Thymus (tissue), 11 donors: Measurements from ENCODE around the gene SCD5. TPM values are rescaled to one million over a fixed set of nuclear protein-coding genes. Genes with fewer than 3 reads are reported as not detected.

Source experiments
- DNase-seq, 9 donors: peaks; one replicate each; pipeline ENCODE4 v3.0.0-alpha.2; 2013; ENCODE audit warnings: low spot score in 9 of 9, low read depth in 6 of 9, missing footprints in 1 of 9
- H3K27ac ChIP-seq, 2 donors: one replicate each; pipeline ENCODE4 v1.5.1; 2013; ENCODE audit warnings: control low read depth in 1 of 2, low read depth in 1 of 2, low read length in 1 of 2, mild to moderate bottlenecking in 1 of 2, moderate library complexity in 1 of 2
- H3K27me3 ChIP-seq, 2 donors: one replicate each; pipeline ENCODE4 v1.5.1; 2013; ENCODE audit warnings: low read length in 1 of 2; ENCODE audit not compliant: control insufficient read depth in 2 of 2, insufficient read depth in 1 of 2
- H3K36me3 ChIP-seq, 2 donors: one replicate each; pipeline ENCODE4 v1.5.1; 2013; ENCODE audit warnings: low read length in 1 of 2, mild to moderate bottlenecking in 1 of 2, moderate library complexity in 1 of 2; ENCODE audit not compliant: control insufficient read depth in 2 of 2, insufficient read depth in 2 of 2
- H3K4me1 ChIP-seq, 2 donors: one replicate each; pipeline ENCODE4 v1.5.1; 2013; ENCODE audit warnings: low read length in 2 of 2; ENCODE audit not compliant: control insufficient read depth in 2 of 2, insufficient read depth in 2 of 2
- H3K4me3 ChIP-seq, 2 donors: one replicate each; pipeline ENCODE4 v1.5.1; 2013; ENCODE audit warnings: low read length in 2 of 2, control low read depth in 1 of 2, mild to moderate bottlenecking in 1 of 2
- H3K9me3 ChIP-seq, 2 donors: one replicate each; pipeline ENCODE4 v1.5.1; 2013; ENCODE audit warnings: low read length in 1 of 2, mild to moderate bottlenecking in 1 of 2; ENCODE audit not compliant: control insufficient read depth in 2 of 2, insufficient read depth in 1 of 2
- WGBS: extraction: QIAGEN DNeasy Blood & Tissue Kit; methylation state at CpG from one replicate; pipeline ENCODE4 v1.1.7; 2013; 5-methylcytosine and 5-hydroxymethylcytosine counted together
- polyA plus RNA-seq: library from polyadenylated mRNA; stranded (reverse); fragments of 200-250 nt; gene quantifications from one replicate; pipeline ENCODE4 v1.2.3, GENCODE V29; 2013
- total RNA-seq: library from RNA; stranded (reverse); fragments of 120-200 nt; gene quantifications from one replicate; pipeline ENCODE4 v1.2.4, GENCODE V29; 2013
- donor health status: healthy.

Gene SCD5
- total and polyA plus RNA-seq, 2 donors, result 6.5 to 20.1 TPM

GRCh38 chr4:82588771-82589270 is 209.8 kb downstream of the SCD5 start:
- Histone ChIP-seq H3K27ac (no peak overlapping the region), H3K27me3 (peaks cover 0 to 2% of the 10 kb centered on the region in 2 donors), H3K4me3 (no peak overlapping the region), H3K36me3 (no peaks in the 10 kb centered on the region), H3K4me1 (no peaks in the 10 kb centered on the region), H3K9me3 (no peaks in the 10 kb centered on the region)
- WGBS, result 94% methylated on average over 2 of the region's 2 CpGs
- DNase-seq, result no peak

DNA sequence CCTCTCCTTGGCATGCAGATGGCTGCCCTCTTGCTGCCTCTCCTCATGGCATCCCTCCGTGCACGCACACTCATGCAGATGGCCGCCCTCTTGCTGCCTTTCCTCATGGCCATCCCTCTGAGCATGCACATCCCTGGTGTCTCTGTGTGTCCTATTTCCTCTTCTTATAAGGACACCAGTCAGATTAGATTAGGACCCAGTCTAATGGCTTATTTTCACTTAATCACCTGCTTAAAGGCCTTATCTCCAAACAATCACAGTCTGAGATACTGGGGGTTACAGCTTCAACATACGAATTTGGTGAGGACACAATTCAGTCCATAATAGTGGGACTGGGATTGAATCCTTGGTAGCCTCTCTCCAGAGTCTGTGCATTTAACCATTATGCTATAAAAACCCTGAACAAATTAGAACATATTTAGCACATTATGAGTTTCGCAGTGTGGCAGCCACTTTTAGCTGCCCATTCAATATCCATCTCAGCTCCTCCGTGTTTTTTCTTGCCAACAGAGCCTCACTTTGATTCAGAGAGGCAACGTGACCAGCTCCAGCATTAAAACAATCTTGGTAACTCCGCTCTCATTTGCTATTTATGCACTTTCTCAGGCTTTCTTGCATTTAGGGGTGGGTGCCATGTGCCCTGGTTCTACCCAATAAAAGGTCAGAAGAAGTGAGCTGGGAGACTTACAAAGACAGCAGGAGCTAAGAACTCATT is 210.6 kb downstream of the SCD5 start:
- no peak for DNase-seq
- H3K9me3 ChIP-seq, result no peaks in the 10 kb centered on the region
- H3K27me3 ChIP-seq, result peaks cover 0 to 2% of the 10 kb centered on the region in 2 donors
- H3K4me3 ChIP-seq, result no peak overlapping the region
- H3K27ac ChIP-seq, result no peak overlapping the region
- H3K4me1 ChIP-seq, result no peaks in the 10 kb centered on the region
- H3K36me3 ChIP-seq, result no peaks in the 10 kb centered on the region
- WGBS, result 86% methylated on average over 8 of the region's 8 CpGs

- DNase-seq, result no peak
- no peak overlapping the region for H3K27ac ChIP-seq
- H3K4me3 ChIP-seq, result no peak overlapping the region
- no peaks in the 10 kb centered on the region for H3K4me1 ChIP-seq
- WGBS, result 93% methylated on average over 8 of the region's 8 CpGs
- no peaks in the 10 kb centered on the region for H3K27me3 ChIP-seq
- no peaks in the 10 kb centered on the region for H3K36me3 ChIP-seq
- no peaks in the 10 kb centered on the region for H3K9me3 ChIP-seq
Observed at GRCh38 chr4:82585690-82586435, 212.7 kb downstream of the SCD5 start.

GRCh38 chr4:82584931-82585330 is 213.7 kb downstream of the SCD5 start:
- H3K36me3 ChIP-seq, result no peaks in the 10 kb centered on the region
- H3K4me1 ChIP-seq, result no peaks in the 10 kb centered on the region
- H3K9me3 ChIP-seq, result no peaks in the 10 kb centered on the region
- H3K27ac ChIP-seq, result no peak overlapping the region
- DNase-seq, result no peak
- 83% methylated on average over 3 of the region's 3 CpGs for WGBS
- H3K4me3 ChIP-seq, result no peak overlapping the region
- no peaks in the 10 kb centered on the region for H3K27me3 ChIP-seq

- H3K9me3 ChIP-seq, result no peaks in the 10 kb centered on the region
- H3K27ac ChIP-seq, result no peak overlapping the region
- no peaks in the 10 kb centered on the region for H3K36me3 ChIP-seq
- no peak overlapping the region for H3K4me3 ChIP-seq
- 95% methylated on average over 5 of the region's 5 CpGs for WGBS
- H3K27me3 ChIP-seq, result no peaks in the 10 kb centered on the region
- DNase-seq, result no peak
- H3K4me1 ChIP-seq, result no peaks in the 10 kb centered on the region
Observed at GRCh38 chr4:82583897-82584587, 214.6 kb downstream of the SCD5 start.

DNA sequence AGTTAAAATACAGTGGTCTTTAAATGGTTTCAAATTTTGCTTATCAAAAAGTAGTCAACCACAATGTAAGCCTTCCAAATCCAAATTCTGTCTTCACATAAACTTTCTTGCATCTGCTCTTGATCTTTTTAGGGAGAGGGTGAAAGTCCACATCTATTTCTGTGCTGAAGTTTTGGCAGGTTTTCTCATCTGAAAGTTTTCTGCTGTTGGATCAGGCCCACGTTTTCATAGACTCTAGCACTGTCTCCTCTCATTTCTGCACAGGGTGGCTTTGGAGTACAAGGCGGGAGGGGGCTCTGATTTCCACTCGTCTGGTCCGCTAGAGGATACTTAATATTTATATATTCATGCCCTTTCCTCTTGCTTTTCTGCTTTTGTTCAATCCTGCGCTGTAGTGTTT is 218.7 kb downstream of the SCD5 start:
- DNase-seq, result no peak
- H3K36me3 ChIP-seq, result no peaks in the 10 kb centered on the region
- H3K27me3 ChIP-seq, result no peaks in the 10 kb centered on the region
- H3K4me1 ChIP-seq, result no peaks in the 10 kb centered on the region
- no peak overlapping the region for H3K27ac ChIP-seq
- no peak overlapping the region for H3K4me3 ChIP-seq
- WGBS, result 96% methylated on average over 5 of the region's 5 CpGs
- no peaks in the 10 kb centered on the region for H3K9me3 ChIP-seq

Other genes with a start within 250 kb of the SCD5 start
- gene TMEM150C, start 236.8 kb downstream of the SCD5 start, total RNA-seq, result 6.1 TPM
- 18.2 TPM for gene TMEM150C, start 236.8 kb downstream of the SCD5 start, polyA plus RNA-seq
- 54.5 TPM for gene SEC31A, start 92.4 kb upstream of the SCD5 start, total RNA-seq
- gene SEC31A, start 92.4 kb upstream of the SCD5 start, polyA plus RNA-seq, result 116 TPM
- gene THAP9, start 101.9 kb upstream of the SCD5 start, total RNA-seq, result 7.2 TPM
- 6.0 TPM for gene THAP9, start 101.9 kb upstream of the SCD5 start, polyA plus RNA-seq
- 17.4 TPM for gene LIN54, start 212.0 kb upstream of the SCD5 start, total RNA-seq
- 5.6 TPM for gene LIN54, start 212.0 kb upstream of the SCD5 start, polyA plus RNA-seq
- 61.4 TPM for gene COPS4, start 236.4 kb upstream of the SCD5 start, total RNA-seq
- 43.6 TPM for gene COPS4, start 236.4 kb upstream of the SCD5 start, polyA plus RNA-seq